ENCODE data around the gene HYDIN. TPM values are rescaled to one million over a fixed set of nuclear protein-coding genes. Genes with fewer than 3 reads are reported as not detected.

HYDIN gene
- total RNA-seq, 1 experiment from 2014 or later = not detected

DNA sequence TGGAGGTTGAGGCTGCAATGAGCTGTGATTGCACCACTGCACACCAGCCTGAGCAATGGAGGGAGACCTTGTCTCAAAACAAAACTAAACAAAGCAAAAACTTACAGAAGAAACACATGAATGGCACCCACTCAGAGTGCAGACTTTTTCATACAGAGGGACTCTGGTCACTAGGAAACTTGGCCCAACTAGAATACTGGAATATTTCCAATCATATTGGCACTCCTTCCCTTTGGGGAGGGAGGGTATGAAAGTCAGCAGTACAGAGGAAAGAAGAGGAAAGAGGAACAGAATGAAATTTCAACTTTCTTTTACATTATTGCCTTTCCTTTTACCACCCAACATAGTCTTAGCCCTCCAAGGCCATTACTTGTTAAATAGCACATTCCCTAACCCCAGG, 30.5 kb upstream of the HYDIN start:
- intact Hi-C loops (cut with micrococcal nuclease) = no loop called here
- POLR2A ChIA-PET = no interaction called here
- H4K20me1 ChIP-seq (ENCODE audit: insufficient read depth) = no peaks in the 10 kb centered on the region
- CTCF ChIA-PET = no interaction called here
- H3K27me3 ChIP-seq (ENCODE audit: insufficient read depth, low read length) = 0 out of 2 replicates have a peak, but pooled peaks cover 7% of the 10 kb centered on the region
- no TSS peak for BruUV-seq (replicated peaks)
- H3K4me2 ChIP-seq (ENCODE audit: low read length) = no peak overlapping the region
- ATAC-seq (no peak), DNase-seq (ENCODE audit: low read depth, low spot score) (no peak)
- H3K79me2 ChIP-seq (ENCODE audit: insufficient read depth, low read length) = no peaks in the 10 kb centered on the region
- H3K9me3 ChIP-seq (ENCODE audit: control insufficient read depth in 1 of 2, insufficient read depth in 1 of 2, low read depth in 1 of 2, low read length in 2 of 2) = no peaks in the 10 kb centered on the region
- RAD21 ChIA-PET (ENCODE audit: low non-redundant PET in 1 of 2, low total read pairs in 2 of 2, uncharacterized antibody in 2 of 2, unreplicated experiment in 2 of 2) = no interaction called here
- TF ChIP-seq FOSL1 (IDR thresholded peaks at IDR 0.05; ENCODE audit: low read depth) (no peak), JUND (IDR thresholded peaks at IDR 0.05) (no peak), CEBPB (IDR thresholded peaks at IDR 0.05; ENCODE audit: low read depth) (no peak), RAD21 (IDR thresholded peaks at IDR 0.05; ENCODE audit: low read depth) (no peak), POLR2AphosphoS5 (IDR thresholded peaks at IDR 0.05; ENCODE audit: low read depth, low read length) (no peak), ZNF274 (IDR thresholded peaks at IDR 0.05; ENCODE audit: low read depth, low read length) (no peak), TCF7L2 (IDR thresholded peaks at IDR 0.05; ENCODE audit: borderline replicate concordance, extremely low read depth, insufficient read depth, insufficient read length) (no peak)
- TF ChIP-seq, protein P1, sequence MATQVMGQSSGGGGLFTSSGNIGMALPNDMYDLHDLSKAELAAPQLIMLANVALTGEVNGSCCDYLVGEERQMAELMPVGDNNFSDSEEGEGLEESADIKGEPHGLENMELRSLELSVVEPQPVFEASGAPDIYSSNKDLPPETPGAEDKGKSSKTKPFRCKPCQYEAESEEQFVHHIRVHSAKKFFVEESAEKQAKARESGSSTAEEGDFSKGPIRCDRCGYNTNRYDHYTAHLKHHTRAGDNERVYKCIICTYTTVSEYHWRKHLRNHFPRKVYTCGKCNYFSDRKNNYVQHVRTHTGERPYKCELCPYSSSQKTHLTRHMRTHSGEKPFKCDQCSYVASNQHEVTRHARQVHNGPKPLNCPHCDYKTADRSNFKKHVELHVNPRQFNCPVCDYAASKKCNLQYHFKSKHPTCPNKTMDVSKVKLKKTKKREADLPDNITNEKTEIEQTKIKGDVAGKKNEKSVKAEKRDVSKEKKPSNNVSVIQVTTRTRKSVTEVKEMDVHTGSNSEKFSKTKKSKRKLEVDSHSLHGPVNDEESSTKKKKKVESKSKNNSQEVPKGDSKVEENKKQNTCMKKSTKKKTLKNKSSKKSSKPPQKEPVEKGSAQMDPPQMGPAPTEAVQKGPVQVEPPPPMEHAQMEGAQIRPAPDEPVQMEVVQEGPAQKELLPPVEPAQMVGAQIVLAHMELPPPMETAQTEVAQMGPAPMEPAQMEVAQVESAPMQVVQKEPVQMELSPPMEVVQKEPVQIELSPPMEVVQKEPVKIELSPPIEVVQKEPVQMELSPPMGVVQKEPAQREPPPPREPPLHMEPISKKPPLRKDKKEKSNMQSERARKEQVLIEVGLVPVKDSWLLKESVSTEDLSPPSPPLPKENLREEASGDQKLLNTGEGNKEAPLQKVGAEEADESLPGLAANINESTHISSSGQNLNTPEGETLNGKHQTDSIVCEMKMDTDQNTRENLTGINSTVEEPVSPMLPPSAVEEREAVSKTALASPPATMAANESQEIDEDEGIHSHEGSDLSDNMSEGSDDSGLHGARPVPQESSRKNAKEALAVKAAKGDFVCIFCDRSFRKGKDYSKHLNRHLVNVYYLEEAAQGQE (IDR thresholded peaks at IDR 0.05; ENCODE audit: low read depth) = no peak
- TF ChIP-seq, protein P2, sequence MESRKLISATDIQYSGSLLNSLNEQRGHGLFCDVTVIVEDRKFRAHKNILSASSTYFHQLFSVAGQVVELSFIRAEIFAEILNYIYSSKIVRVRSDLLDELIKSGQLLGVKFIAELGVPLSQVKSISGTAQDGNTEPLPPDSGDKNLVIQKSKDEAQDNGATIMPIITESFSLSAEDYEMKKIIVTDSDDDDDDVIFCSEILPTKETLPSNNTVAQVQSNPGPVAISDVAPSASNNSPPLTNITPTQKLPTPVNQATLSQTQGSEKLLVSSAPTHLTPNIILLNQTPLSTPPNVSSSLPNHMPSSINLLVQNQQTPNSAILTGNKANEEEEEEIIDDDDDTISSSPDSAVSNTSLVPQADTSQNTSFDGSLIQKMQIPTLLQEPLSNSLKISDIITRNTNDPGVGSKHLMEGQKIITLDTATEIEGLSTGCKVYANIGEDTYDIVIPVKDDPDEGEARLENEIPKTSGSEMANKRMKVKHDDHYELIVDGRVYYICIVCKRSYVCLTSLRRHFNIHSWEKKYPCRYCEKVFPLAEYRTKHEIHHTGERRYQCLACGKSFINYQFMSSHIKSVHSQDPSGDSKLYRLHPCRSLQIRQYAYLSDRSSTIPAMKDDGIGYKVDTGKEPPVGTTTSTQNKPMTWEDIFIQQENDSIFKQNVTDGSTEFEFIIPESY (IDR thresholded peaks at IDR 0.05; ENCODE audit: extremely low read depth, insufficient replicate concordance, low read length) = no peak
- TF ChIP-seq, protein P3, sequence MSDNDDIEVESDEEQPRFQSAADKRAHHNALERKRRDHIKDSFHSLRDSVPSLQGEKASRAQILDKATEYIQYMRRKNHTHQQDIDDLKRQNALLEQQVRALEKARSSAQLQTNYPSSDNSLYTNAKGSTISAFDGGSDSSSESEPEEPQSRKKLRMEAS (IDR thresholded peaks at IDR 0.05) = no peak
- no peak overlapping the region for H2AFZ ChIP-seq (ENCODE audit: low read depth, low read length, poor library complexity, severe bottlenecking)
- H3K4me3 ChIP-seq (replicated peaks in 1 of 2; ENCODE audit: low read depth in 1 of 2, low read length in 2 of 2) = no peak overlapping the region
- H3K9me2 ChIP-seq (ENCODE audit: insufficient read depth) = no peaks in the 10 kb centered on the region
- H3K9ac ChIP-seq (ENCODE audit: low read length) = no peak overlapping the region
- no peaks in the 10 kb centered on the region for H3K36me3 ChIP-seq (ENCODE audit: control insufficient read depth in 1 of 2, insufficient read depth in 2 of 2, low read length in 2 of 2)
- H3K4me1 ChIP-seq (ENCODE audit: control insufficient read depth in 1 of 2, insufficient read depth in 2 of 2, low read length in 2 of 2) = no peaks in the 10 kb centered on the region
- H3K27ac ChIP-seq (ENCODE audit: low read depth, low read length) = no peak overlapping the region
